Ovary (tissue), 9 donors: ENCODE measurements around the gene B3GNT5. TPM values are rescaled to one million over a fixed set of nuclear protein-coding genes. Genes with fewer than 3 reads are reported as not detected.
A peak's percentile ranks its signal among the peaks of the same experiment; 100 is the strongest.

Experiments used
- DNase-seq, 5 donors: peaks; one replicate each; pipeline ENCODE4 v3.0.0-alpha.2; 2019 to 2020
- H3K27ac ChIP-seq, 2 donors: fragments of 200-600 bp; one replicate each; pipeline versions ENCODE4 v1.5.1 to v1.8.0; 2019 to 2022
- H3K27me3 ChIP-seq: fragments of 200-600 bp; one replicate; pipeline ENCODE4 v1.8.0; 2022
- H3K36me3 ChIP-seq: fragments of 200-600 bp; sonication (generic); one replicate; pipeline ENCODE4 v1.5.1; 2019
- H3K4me1 ChIP-seq: one replicate; pipeline ENCODE4 v1.8.1; 2013; ENCODE audit warnings: mild to moderate bottlenecking, moderate library complexity; ENCODE audit not compliant: insufficient read depth
- H3K4me3 ChIP-seq: fragments of 200-600 bp; sonication (generic); one replicate; pipeline ENCODE4 v1.5.1; 2017
- H3K9me3 ChIP-seq, 2 donors: fragments of 200-600 bp in 1 of 2; sonication (generic) in 1 of 2; one replicate each; pipeline versions ENCODE4 v1.5.1 to v1.8.1; 2013 to 2019; ENCODE audit warnings: mild to moderate bottlenecking in 1 of 2, moderate library complexity in 1 of 2
- EP300 ChIP-seq: sonication (generic); formaldehyde crosslinking; IDR thresholded peaks from one replicate; pipeline ENCODE4 v1.6.1; 2017; ENCODE audit warnings: antibody characterized with exemption
- POLR2A ChIP-seq: fragments of 450-650 bp; IDR thresholded peaks from one replicate; pipeline ENCODE4 v1.6.1; 2017; ENCODE audit warnings: antibody characterized with exemption, mild to moderate bottlenecking, moderate library complexity
- WGBS, 3 donors: extraction: QIAGEN DNeasy Blood & Tissue Kit in 1 of 3; methylation state at CpG; one replicate each; pipeline versions ENCODE4 v1.1.5 to v1.1.7; 2013 to 2017; 5-methylcytosine and 5-hydroxymethylcytosine counted together
- intact Hi-C, 4 donors: fragments of 100-400 bp; cut with DNase I; formaldehyde crosslinking; loops; one replicate each; pipeline versions ENCODE4 v1.11.0 to v1.15.1; 2022 to 2023
- polyA plus RNA-seq, 2 donors: library from polyadenylated mRNA; stranded (reverse); fragments of 200-250 nt in 1 of 2; fragments of 350-450 nt in 1 of 2; fragmentation: Illumina TruSeq in 1 of 2; extraction: RNeasy Lipid Tissue Mini Kit (QIAGEN cat#74804) in 1 of 2; gene quantifications; one replicate each; pipeline ENCODE4 v1.2.3, GENCODE V29; 2013 to 2014
- total RNA-seq, 7 donors: library from RNA; depleted of rRNA in 2 of 7; stranded (reverse); fragments of >200 nt in 2 of 7; fragmentation: NEBNext Ultra II Directional in 3 of 7; extraction: Animal tissue kit (Norgen Biotek cat#: 25700) in 3 of 7; gene quantifications; one replicate each; pipeline versions ENCODE4 v1.1.0 to v1.2.4, GENCODE V29; 2016 to 2023
- TF ChIP-seq, protein P1 (sequence below), 3 donors: fragments of 450-650 bp in 2 of 3; fragments of 200-600 bp in 1 of 3; IDR thresholded peaks; one replicate each; pipeline versions ENCODE4 v1.5.1 to v1.8.0; 2016 to 2022; ENCODE audit warnings: antibody characterized with exemption in 3 of 3, mild to moderate bottlenecking in 1 of 3
- donor health status: DM: no; HTN: no; CAD: no; lungs with moderate emphysema.
- donor health status: DM: no; HTN: no; CAD: no.
- donor health status: Bipolar disorder and iron deficiency.
- donor health status: DM: yes; HTN: yes; CAD: no.
- donor health status: DM: no; HTN: no; CAD: no.
- donor health status: DM: yes; HTN: yes; CAD: no.

B3GNT5 gene
- total and polyA plus RNA-seq, 9 donors: 4.1 to 12.9 (median 6.8) TPM

- Histone ChIP-seq H3K9me3 (no peaks in the 10 kb centered on the region), H3K4me1 (no peaks in the 10 kb centered on the region), H3K27ac (no peak overlapping the region), H3K4me3 (no peak overlapping the region), H3K36me3 (no peaks in the 10 kb centered on the region), H3K27me3 (no peaks in the 10 kb centered on the region)
- TF ChIP-seq EP300 (no peak), POLR2A (no peak)
- TF ChIP-seq, protein P1, sequence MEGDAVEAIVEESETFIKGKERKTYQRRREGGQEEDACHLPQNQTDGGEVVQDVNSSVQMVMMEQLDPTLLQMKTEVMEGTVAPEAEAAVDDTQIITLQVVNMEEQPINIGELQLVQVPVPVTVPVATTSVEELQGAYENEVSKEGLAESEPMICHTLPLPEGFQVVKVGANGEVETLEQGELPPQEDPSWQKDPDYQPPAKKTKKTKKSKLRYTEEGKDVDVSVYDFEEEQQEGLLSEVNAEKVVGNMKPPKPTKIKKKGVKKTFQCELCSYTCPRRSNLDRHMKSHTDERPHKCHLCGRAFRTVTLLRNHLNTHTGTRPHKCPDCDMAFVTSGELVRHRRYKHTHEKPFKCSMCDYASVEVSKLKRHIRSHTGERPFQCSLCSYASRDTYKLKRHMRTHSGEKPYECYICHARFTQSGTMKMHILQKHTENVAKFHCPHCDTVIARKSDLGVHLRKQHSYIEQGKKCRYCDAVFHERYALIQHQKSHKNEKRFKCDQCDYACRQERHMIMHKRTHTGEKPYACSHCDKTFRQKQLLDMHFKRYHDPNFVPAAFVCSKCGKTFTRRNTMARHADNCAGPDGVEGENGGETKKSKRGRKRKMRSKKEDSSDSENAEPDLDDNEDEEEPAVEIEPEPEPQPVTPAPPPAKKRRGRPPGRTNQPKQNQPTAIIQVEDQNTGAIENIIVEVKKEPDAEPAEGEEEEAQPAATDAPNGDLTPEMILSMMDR (IDR thresholded peaks at IDR 0.05): no peak
- 57 to 74% (median 57%) methylated on average over 5 of the region's 5 CpGs for WGBS, 3 donors
- intact Hi-C loops: no loop called here
- DNase-seq: no peak
These were observed 803 bp upstream of the B3GNT5 start for GRCh38 chr3:183252118-183252782.

- 0 to 1% (median 0%) methylated on average over 69 to 111 of the region's 111 CpGs for WGBS, 3 donors
These were observed 754 bp downstream of the B3GNT5 start for GRCh38 chr3:183253528-183254486.

DNA sequence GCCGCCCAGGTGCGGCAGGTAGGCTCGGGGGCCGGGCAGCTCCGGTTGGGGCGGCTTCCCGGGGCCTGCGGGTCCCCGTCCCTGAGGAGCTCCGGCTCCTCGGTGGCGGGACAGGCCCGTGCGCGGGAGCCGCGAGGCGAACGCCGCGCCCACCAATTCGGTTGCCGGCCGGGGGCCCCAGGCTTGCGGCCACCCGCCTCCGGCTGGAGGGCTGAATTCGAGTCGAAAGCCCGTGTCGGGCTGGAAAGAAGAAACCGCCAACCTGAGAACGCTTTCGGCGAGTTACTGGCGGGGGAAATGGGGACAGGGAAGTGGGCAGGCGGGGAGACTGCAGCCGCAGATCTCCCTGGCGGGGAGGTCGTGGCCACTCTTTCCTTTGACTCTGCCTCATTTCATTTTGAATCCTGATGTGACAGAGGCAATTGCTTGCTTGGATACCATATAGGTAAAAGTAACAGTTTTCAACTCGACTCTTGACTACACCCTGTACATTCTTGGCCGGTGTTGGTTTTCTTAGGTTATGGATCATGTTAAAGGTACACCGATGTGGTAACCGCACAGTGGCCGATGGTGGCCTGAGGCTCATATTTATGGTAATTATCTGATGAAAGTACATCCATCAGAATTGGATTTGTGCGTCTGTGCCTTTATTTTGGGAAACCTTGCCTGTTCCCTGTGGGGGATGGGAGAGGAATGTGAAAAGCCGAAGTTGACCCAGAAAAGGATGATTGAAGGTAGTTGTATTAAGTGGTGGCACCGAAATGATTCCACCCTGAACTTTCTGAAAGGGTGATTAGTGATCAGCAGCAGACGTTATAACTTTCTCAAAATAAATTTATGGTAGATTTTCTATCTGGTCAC, 1.7 kb downstream of the B3GNT5 start:
- no peak for TF ChIP-seq POLR2A
- TF ChIP-seq, protein P1 (IDR thresholded peaks at IDR 0.05): no peak
- no peak for TF ChIP-seq EP300
- 14 to 25% (median 21%) methylated on average over 31 to 49 of the region's 49 CpGs for WGBS, 3 donors

More at GRCh38 chr3:183253528-183254486, 754 bp downstream of the B3GNT5 start:
- no peaks in the 10 kb centered on the region for H3K9me3 ChIP-seq
- peak overlapping the region; percentile 45 for H3K4me3 ChIP-seq
- DNase-seq: peak; percentile 84 to 91 (median 87)
- intact Hi-C loops: no loop called here
- H3K36me3 ChIP-seq: no peaks in the 10 kb centered on the region
- H3K4me1 ChIP-seq: no peaks in the 10 kb centered on the region
- TF ChIP-seq POLR2A (peak; percentile 48), EP300 (no peak)
- H3K27ac ChIP-seq: peak overlapping the region; percentile 96
- no peaks in the 10 kb centered on the region for H3K27me3 ChIP-seq

GRCh38 chr3:183255348-183255730, 2.3 kb downstream of the B3GNT5 start:
- H3K4me1 ChIP-seq: peaks cover 4% of the 10 kb centered on the region
- H3K36me3 ChIP-seq: no peaks in the 10 kb centered on the region
- intact Hi-C loops: no loop called here
- DNase-seq: no peak
- no peaks in the 10 kb centered on the region for H3K27me3 ChIP-seq
- H3K4me3 ChIP-seq: peak overlapping the region; percentile 45
- H3K27ac ChIP-seq: no peak overlapping the region
- H3K9me3 ChIP-seq: no peaks in the 10 kb centered on the region
- no peak for TF ChIP-seq POLR2A
- no peak for TF ChIP-seq EP300
- TF ChIP-seq, protein P1 (IDR thresholded peaks at IDR 0.05): no peak
- WGBS, 3 donors: 88 to 92% (median 90%) methylated on average over 4 of the region's 4 CpGs

More for the DNA sequence above, 1.7 kb downstream of the B3GNT5 start:
- Histone ChIP-seq H3K4me1 (peaks cover 2% of the 10 kb centered on the region), H3K4me3 (peak overlapping the region; percentile 45), H3K9me3 (no peaks in the 10 kb centered on the region), H3K36me3 (no peaks in the 10 kb centered on the region), H3K27ac (peak overlapping the region; percentile 96), H3K27me3 (no peaks in the 10 kb centered on the region)
- intact Hi-C loops: no loop called here
- DNase-seq: peak in 3 of 5 donors; percentile 27 to 57 (median 34)
